Measurements from ENCODE around the gene SH3PXD2A. TPM values are rescaled to one million over a fixed set of nuclear protein-coding genes. Genes with fewer than 3 reads are reported as not detected.

The SH3PXD2A gene
- total and polyA plus RNA-seq, 10 of the 15 experiments (the other 5 are each of a cell fraction or from before 2014, with no cell fraction given) = 0.63 to 14.0 (median 4.4) TPM

DNA sequence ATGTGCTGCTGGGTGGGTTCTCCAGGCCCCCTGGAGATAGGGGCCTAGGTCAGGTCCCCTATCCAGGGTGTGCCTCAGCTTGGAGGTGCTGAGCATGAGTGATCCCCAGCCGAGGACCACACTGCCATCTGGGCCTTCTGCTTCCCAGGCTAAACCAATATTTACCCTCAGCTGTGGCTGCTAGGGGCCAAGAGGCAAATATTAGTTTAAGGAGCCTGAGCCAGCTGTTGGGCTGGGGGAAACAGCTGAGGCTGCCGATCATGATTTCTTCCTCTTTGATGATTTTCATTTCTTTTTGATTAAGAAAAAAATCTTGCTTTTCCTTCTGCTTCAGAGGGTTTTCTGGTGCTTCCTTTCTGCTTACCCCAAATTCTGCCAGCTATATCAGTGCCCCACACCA, 278.5 kb downstream of the SH3PXD2A start (continued):
- TF ChIP-seq ATF3 (IDR thresholded peaks at IDR 0.05; ENCODE audit: borderline replicate concordance, extremely low read depth, low read depth, low read length) (no peak), ASH2L (IDR thresholded peaks at IDR 0.05; ENCODE audit: borderline replicate concordance, low read depth) (no peak), MTA3 (IDR thresholded peaks at IDR 0.05; ENCODE audit: borderline replicate concordance, low read length) (no peak), ATF7 (IDR thresholded peaks at IDR 0.05; ENCODE audit: low read depth) (no peak), KAT2A (conservative IDR thresholded peaks at IDR 0.05; ENCODE audit: control insufficient read depth, low read depth, low read length) (no peak), RAD21 (IDR thresholded peaks at IDR 0.05; ENCODE audit: insufficient read depth, low read depth, low read length) (no peak), KDM1A (IDR thresholded peaks at IDR 0.05; ENCODE audit: borderline replicate concordance) (no peak), SREBF2 (IDR thresholded peaks at IDR 0.05; ENCODE audit: low read length) (no peak)
- TF ChIP-seq, protein P1, sequence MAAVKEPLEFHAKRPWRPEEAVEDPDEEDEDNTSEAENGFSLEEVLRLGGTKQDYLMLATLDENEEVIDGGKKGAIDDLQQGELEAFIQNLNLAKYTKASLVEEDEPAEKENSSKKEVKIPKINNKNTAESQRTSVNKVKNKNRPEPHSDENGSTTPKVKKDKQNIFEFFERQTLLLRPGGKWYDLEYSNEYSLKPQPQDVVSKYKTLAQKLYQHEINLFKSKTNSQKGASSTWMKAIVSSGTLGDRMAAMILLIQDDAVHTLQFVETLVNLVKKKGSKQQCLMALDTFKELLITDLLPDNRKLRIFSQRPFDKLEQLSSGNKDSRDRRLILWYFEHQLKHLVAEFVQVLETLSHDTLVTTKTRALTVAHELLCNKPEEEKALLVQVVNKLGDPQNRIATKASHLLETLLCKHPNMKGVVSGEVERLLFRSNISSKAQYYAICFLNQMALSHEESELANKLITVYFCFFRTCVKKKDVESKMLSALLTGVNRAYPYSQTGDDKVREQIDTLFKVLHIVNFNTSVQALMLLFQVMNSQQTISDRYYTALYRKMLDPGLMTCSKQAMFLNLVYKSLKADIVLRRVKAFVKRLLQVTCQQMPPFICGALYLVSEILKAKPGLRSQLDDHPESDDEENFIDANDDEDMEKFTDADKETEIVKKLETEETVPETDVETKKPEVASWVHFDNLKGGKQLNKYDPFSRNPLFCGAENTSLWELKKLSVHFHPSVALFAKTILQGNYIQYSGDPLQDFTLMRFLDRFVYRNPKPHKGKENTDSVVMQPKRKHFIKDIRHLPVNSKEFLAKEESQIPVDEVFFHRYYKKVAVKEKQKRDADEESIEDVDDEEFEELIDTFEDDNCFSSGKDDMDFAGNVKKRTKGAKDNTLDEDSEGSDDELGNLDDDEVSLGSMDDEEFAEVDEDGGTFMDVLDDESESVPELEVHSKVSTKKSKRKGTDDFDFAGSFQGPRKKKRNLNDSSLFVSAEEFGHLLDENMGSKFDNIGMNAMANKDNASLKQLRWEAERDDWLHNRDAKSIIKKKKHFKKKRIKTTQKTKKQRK (IDR thresholded peaks at IDR 0.05; ENCODE audit: low read depth, low read length) = no peak

DNA sequence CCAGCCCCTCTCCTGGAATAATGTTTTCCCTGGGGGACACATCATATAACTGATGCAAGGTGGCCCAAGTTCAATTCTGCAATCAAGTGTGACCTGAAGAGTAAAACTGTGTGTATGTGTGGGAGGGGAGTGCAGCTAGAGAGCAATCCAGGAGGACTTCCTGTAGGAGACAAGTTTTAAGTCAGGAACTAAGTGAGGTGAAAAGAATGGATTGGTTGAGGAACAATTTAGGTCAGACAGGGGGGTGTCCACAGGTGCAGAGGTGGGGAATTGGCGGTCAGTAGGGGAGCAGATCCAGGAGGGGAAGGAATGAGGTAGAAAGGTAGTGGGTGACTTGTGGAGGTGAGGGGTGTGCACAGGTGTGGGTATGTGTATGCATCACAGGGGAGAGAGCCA, 279.3 kb downstream of the SH3PXD2A start:
- Histone ChIP-seq H3K4me2 (ENCODE audit: control insufficient read depth, insufficient read depth) (no peak overlapping the region), H3K4me3 (no peak overlapping the region), H4K20me1 (ENCODE audit: control insufficient read depth, insufficient read depth) (no peaks in the 10 kb centered on the region), H3K27me3 (replicated peaks in 1 of 2; ENCODE audit: control insufficient read depth in 2 of 2, insufficient read depth in 2 of 2, low read length in 1 of 2) (no peaks in the 10 kb centered on the region; a peak in 4 of 4 replicates), H3K36me3 (ENCODE audit: control insufficient read depth in 2 of 2, insufficient read depth in 2 of 2, low read length in 1 of 2) (no peaks in the 10 kb centered on the region), H3K9me3 (replicated peaks; ENCODE audit: control insufficient read depth, insufficient read depth, low read length) (no peaks in the 10 kb centered on the region), H3K27ac (ENCODE audit: control insufficient read depth, insufficient read depth) (no peak overlapping the region), H2AFZ (ENCODE audit: control insufficient read depth, low read depth, low read length) (no peak overlapping the region), H3K4me1 (ENCODE audit: control insufficient read depth, insufficient read depth, low read length) (no peaks in the 10 kb centered on the region), H3K79me2 (ENCODE audit: control insufficient read depth, insufficient read depth, low read length) (no peaks in the 10 kb centered on the region), H3K9ac (ENCODE audit: control insufficient read depth, insufficient read depth, low read length) (no peak overlapping the region)
- in situ Hi-C loops (cut with MboI) (no loop called here), intact Hi-C loops (cut with micrococcal nuclease; ENCODE audit: unreplicated experiment) (no loop called here)
- no TSS peak for BruUV-seq (replicated peaks)
- WGBS (ENCODE audit: insufficient coverage, insufficient replicate concordance, low lambda C conversion rate, missing lambda C conversion rate) = 100% methylated on average over 1 of the region's 1 CpG
- no peak for FAIRE-seq
- TF ChIP-seq YBX1 (IDR thresholded peaks at IDR 0.05) (no peak), ZNF24 (IDR thresholded peaks at IDR 0.05) (no peak)
- TF ChIP-seq, protein P1 (IDR thresholded peaks at IDR 0.05; ENCODE audit: low read depth, low read length) = no peak
- no peak for ATAC-seq
- no peak for DNase-seq (ENCODE audit: low read depth, low spot score)
- ChIA-PET POLR2A (no interaction called here), RAD21 (ENCODE audit: unreplicated experiment) (no interaction called here), CTCF (interaction anchor here (0.7 kb wide), 1 partner anchor 242 kb away, joined by 3 read pairs; no protein-coding TSS in a partner anchor), SMC1A (ENCODE audit: uncharacterized antibody, unreplicated experiment) (no interaction called here)

All from GM12878 (cell line).